GM23338 (cell line): Measurements from ENCODE around the gene CCDC191. TPM values are rescaled to one million over a fixed set of nuclear protein-coding genes. Genes with fewer than 3 reads are reported as not detected.

Experiments used
- ATAC-seq: fragments of 200-7000 bp; cut with Tn5 transposase; 3 replicates; pipeline ENCODE4 v1.9.1; 2020
- DNase-seq: peaks from one replicate; pipeline ENCODE4 v3.0.0-alpha.2; 2015; ENCODE audit warnings: low spot score
- H2AFZ ChIP-seq: fragments of 200-600 bp; sonication (generic); 2 replicates; pipeline ENCODE4 v1.8.0; 2016; ENCODE audit warnings: antibody characterized with exemption, mild to moderate bottlenecking, moderate library complexity
- H3F3A ChIP-seq: fragments of 200-600 bp; sonication (generic); replicated peaks from 2 replicates; pipeline ENCODE4 v1.8.0; 2017; ENCODE audit warnings: antibody characterized with exemption, mixed run types, low read depth
- H3K27ac ChIP-seq: fragments of 200-600 bp; sonication (generic); 2 replicates; pipeline ENCODE4 v1.6.1; 2016; ENCODE audit warnings: low read depth
- H3K27me3 ChIP-seq: fragments of 200-600 bp; sonication (generic); 2 replicates; pipeline ENCODE4 v1.8.0; 2016; ENCODE audit warnings: mild to moderate bottlenecking, mixed run types, moderate library complexity; ENCODE audit not compliant: insufficient read depth
- H3K36me3 ChIP-seq: fragments of 200-600 bp; sonication (generic); 2 replicates; pipeline ENCODE4 v1.8.0; 2016; ENCODE audit warnings: mild to moderate bottlenecking; ENCODE audit not compliant: insufficient read depth
- H3K4me1 ChIP-seq: fragments of 200-600 bp; sonication (generic); 2 replicates; pipeline ENCODE4 v1.8.0; 2016; ENCODE audit warnings: mild to moderate bottlenecking, moderate library complexity; ENCODE audit not compliant: insufficient read depth
- H3K4me2 ChIP-seq: fragments of 200-600 bp; sonication (generic); 2 replicates; pipeline ENCODE4 v1.7.1; 2017; ENCODE audit warnings: mixed run types
- H3K4me3 ChIP-seq: fragments of 200-600 bp; sonication (generic); 2 replicates; pipeline ENCODE4 v1.6.1; 2016; ENCODE audit warnings: mixed run types
- H3K79me2 ChIP-seq: fragments of 200-600 bp; sonication (generic); replicated peaks from 2 replicates; pipeline ENCODE4 v1.8.0; 2017; ENCODE audit warnings: mild to moderate bottlenecking; ENCODE audit not compliant: insufficient read depth
- H3K9me2 ChIP-seq: fragments of 200-600 bp; sonication (generic); 2 replicates; pipeline ENCODE4 v1.8.0; 2017; ENCODE audit not compliant: insufficient read depth
- H4K20me1 ChIP-seq: fragments of 200-600 bp; sonication (generic); replicated peaks from 2 replicates; pipeline ENCODE4 v1.8.0; 2017; ENCODE audit warnings: mild to moderate bottlenecking; ENCODE audit not compliant: insufficient read depth
- H3K27ac Mint-ChIP-seq: 2 replicates; pipeline ENCODE4 v1.8.0; 2020; ENCODE audit warnings: inconsistent platforms, mild to moderate bottlenecking, moderate library complexity, mixed read lengths
- H3K27me3 Mint-ChIP-seq: 3 replicates; pipeline ENCODE4 v1.8.0; 2022; ENCODE audit warnings: low read depth, mild to moderate bottlenecking, moderate library complexity, mixed read lengths, inconsistent platforms; ENCODE audit not compliant: insufficient read depth, poor library complexity
- H3K36me3 Mint-ChIP-seq: 3 replicates; pipeline ENCODE4 v1.8.0; 2021; ENCODE audit warnings: low read depth, mild to moderate bottlenecking, inconsistent platforms, moderate library complexity, mixed read lengths
- H3K4me1 Mint-ChIP-seq: 3 replicates; pipeline ENCODE4 v1.8.0; 2020; ENCODE audit warnings: mild to moderate bottlenecking, inconsistent platforms, mixed read lengths
- H3K4me3 Mint-ChIP-seq: 3 replicates; pipeline ENCODE4 v1.8.0; 2021; ENCODE audit warnings: moderate library complexity, mild to moderate bottlenecking, inconsistent platforms, mixed read lengths
- H3K9me3 Mint-ChIP-seq: 3 replicates; pipeline ENCODE4 v1.8.0; 2020; ENCODE audit warnings: moderate library complexity, mild to moderate bottlenecking, inconsistent platforms, mixed read lengths
- CREB1 ChIP-seq: fragments of 250-450 bp; sonication (Bioruptor Pico); IDR thresholded peaks from 2 replicates; pipeline ENCODE4 v1.5.0; 2020; ENCODE audit warnings: low read depth, mild to moderate bottlenecking, moderate library complexity
- EZH2phosphoT487 ChIP-seq: fragments of 200-600 bp; sonication (generic); IDR thresholded peaks from one replicate; pipeline ENCODE4 v1.8.1; 2018; ENCODE audit warnings: antibody characterized with exemption; ENCODE audit not compliant: unreplicated experiment
- JUNB ChIP-seq: IDR thresholded peaks from one replicate; pipeline ENCODE4 v1.6.1; 2016; ENCODE audit warnings: antibody characterized with exemption; ENCODE audit not compliant: unreplicated experiment
- ZNF114 ChIP-seq: fragments of 250-450 bp; sonication (Bioruptor Pico); IDR thresholded peaks from 2 replicates; pipeline ENCODE4 v1.5.0; 2020; ENCODE audit warnings: mild to moderate bottlenecking, moderate library complexity
- ZNF331 ChIP-seq: fragments of 250-450 bp; sonication (Bioruptor Pico); IDR thresholded peaks from 2 replicates; pipeline ENCODE4 v1.5.0; 2020; ENCODE audit warnings: low read depth, mild to moderate bottlenecking, moderate library complexity
- polyA plus RNA-seq: library from polyadenylated mRNA; unstranded; fragments of >200 nt; fragmentation: Nextera tagmentation; extraction: Ambion mirVana; gene quantifications from 2 replicates; pipeline ENCODE4 v1.2.1, GENCODE V29; 2016
- total RNA-seq: library from RNA; depleted of rRNA; stranded (reverse); fragments of >200 nt; shearing (Covaris generic); gene quantifications from 2 replicates; pipeline ENCODE4 v1.2.3, GENCODE V29; 2014
- TF ChIP-seq, protein P1 (sequence below): fragments of 250-450 bp; sonication (Bioruptor Pico); IDR thresholded peaks from 2 replicates; pipeline ENCODE4 v1.5.0; 2020; ENCODE audit warnings: mild to moderate bottlenecking, moderate library complexity
- TF ChIP-seq, protein P2 (sequence below), 2 experiments: fragments of 200-600 bp in 1 of 2; sonication (generic) in 1 of 2; conservative IDR thresholded peaks; 2 replicates each; pipeline versions ENCODE4 v1.5.1 to v1.6.1; 2016 to 2017; ENCODE audit warnings: antibody characterized with exemption in 2 of 2, low read depth in 2 of 2, mild to moderate bottlenecking in 2 of 2, moderate library complexity in 1 of 2

CCDC191 gene
- total and polyA plus RNA-seq, 2 experiments from 2014 or later, result 2.0 to 2.9 TPM

DNA sequence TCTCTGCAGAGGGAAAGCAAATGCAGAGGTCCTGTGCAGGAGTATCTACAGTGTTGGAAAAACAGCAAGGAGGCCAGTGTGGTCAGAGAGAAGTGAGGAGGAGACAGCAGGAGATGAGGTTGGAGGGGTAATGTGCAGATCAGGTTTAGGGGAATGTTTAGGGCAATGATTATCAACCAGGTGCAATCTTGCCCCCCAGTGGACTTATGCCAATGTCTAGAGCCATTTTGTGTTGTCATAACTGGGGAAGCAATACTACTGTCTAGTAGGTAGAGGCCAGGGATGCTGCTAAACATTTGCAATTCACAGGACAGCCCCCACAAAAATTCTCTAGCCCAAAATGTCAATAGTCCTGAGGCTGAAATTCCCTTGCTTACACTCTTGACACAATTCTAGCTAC lies 13.1 kb downstream of the CCDC191 start:
- Histone ChIP-seq H2AFZ (no peak overlapping the region), H3K27ac (no peak overlapping the region), H3F3A (no peaks in the 10 kb centered on the region), H3K4me1 (no peaks in the 10 kb centered on the region), H3K27me3 (no peaks in the 10 kb centered on the region), H3K79me2 (no peaks in the 10 kb centered on the region), H3K4me3 (no peak overlapping the region), H3K36me3 (no peaks in the 10 kb centered on the region), H4K20me1 (no peaks in the 10 kb centered on the region), H3K9me2 (no peaks in the 10 kb centered on the region), H3K4me2 (no peak overlapping the region)
- DNase-seq (no peak), ATAC-seq (no peak)
- Mint-ChIP-seq H3K27me3 (no peaks in the 10 kb centered on the region), H3K27ac (no peak overlapping the region), H3K9me3 (no peaks in the 10 kb centered on the region), H3K4me1 (no peaks in the 10 kb centered on the region), H3K36me3 (no peaks in the 10 kb centered on the region), H3K4me3 (no peak overlapping the region)
- no peak for TF ChIP-seq EZH2phosphoT487
- no peak for TF ChIP-seq CREB1 (CRISPR knock-in tag)
- TF ChIP-seq, protein P1, sequence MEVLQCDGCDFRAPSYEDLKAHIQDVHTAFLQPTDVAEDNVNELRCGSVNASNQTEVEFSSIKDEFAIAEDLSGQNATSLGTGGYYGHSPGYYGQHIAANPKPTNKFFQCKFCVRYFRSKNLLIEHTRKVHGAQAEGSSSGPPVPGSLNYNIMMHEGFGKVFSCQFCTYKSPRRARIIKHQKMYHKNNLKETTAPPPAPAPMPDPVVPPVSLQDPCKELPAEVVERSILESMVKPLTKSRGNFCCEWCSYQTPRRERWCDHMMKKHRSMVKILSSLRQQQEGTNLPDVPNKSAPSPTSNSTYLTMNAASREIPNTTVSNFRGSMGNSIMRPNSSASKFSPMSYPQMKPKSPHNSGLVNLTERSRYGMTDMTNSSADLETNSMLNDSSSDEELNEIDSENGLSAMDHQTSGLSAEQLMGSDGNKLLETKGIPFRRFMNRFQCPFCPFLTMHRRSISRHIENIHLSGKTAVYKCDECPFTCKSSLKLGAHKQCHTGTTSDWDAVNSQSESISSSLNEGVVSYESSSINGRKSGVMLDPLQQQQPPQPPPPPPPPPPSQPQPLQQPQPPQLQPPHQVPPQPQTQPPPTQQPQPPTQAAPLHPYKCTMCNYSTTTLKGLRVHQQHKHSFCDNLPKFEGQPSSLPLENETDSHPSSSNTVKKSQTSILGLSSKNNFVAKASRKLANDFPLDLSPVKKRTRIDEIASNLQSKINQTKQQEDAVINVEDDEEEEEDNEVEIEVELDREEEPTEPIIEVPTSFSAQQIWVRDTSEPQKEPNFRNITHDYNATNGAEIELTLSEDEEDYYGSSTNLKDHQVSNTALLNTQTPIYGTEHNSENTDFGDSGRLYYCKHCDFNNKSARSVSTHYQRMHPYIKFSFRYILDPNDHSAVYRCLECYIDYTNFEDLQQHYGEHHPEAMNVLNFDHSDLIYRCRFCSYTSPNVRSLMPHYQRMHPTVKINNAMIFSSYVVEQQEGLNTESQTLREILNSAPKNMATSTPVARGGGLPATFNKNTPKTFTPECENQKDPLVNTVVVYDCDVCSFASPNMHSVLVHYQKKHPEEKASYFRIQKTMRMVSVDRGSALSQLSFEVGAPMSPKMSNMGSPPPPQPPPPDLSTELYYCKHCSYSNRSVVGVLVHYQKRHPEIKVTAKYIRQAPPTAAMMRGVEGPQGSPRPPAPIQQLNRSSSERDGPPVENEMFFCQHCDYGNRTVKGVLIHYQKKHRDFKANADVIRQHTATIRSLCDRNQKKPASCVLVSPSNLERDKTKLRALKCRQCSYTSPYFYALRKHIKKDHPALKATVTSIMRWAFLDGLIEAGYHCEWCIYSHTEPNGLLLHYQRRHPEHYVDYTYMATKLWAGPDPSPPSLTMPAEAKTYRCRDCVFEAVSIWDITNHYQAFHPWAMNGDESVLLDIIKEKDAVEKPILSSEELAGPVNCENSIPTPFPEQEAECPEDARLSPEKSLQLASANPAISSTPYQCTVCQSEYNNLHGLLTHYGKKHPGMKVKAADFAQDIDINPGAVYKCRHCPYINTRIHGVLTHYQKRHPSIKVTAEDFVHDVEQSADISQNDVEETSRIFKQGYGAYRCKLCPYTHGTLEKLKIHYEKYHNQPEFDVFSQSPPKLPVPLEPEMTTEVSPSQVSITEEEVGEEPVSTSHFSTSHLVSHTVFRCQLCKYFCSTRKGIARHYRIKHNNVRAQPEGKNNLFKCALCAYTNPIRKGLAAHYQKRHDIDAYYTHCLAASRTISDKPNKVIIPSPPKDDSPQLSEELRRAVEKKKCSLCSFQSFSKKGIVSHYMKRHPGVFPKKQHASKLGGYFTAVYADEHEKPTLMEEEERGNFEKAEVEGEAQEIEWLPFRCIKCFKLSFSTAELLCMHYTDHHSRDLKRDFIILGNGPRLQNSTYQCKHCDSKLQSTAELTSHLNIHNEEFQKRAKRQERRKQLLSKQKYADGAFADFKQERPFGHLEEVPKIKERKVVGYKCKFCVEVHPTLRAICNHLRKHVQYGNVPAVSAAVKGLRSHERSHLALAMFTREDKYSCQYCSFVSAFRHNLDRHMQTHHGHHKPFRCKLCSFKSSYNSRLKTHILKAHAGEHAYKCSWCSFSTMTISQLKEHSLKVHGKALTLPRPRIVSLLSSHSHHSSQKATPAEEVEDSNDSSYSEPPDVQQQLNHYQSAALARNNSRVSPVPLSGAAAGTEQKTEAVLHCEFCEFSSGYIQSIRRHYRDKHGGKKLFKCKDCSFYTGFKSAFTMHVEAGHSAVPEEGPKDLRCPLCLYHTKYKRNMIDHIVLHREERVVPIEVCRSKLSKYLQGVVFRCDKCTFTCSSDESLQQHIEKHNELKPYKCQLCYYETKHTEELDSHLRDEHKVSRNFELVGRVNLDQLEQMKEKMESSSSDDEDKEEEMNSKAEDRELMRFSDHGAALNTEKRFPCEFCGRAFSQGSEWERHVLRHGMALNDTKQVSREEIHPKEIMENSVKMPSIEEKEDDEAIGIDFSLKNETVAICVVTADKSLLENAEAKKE (CRISPR knock-in tag), result no peak
- TF ChIP-seq ZNF331 (CRISPR knock-in tag), result no peak
- TF ChIP-seq, protein P2, sequence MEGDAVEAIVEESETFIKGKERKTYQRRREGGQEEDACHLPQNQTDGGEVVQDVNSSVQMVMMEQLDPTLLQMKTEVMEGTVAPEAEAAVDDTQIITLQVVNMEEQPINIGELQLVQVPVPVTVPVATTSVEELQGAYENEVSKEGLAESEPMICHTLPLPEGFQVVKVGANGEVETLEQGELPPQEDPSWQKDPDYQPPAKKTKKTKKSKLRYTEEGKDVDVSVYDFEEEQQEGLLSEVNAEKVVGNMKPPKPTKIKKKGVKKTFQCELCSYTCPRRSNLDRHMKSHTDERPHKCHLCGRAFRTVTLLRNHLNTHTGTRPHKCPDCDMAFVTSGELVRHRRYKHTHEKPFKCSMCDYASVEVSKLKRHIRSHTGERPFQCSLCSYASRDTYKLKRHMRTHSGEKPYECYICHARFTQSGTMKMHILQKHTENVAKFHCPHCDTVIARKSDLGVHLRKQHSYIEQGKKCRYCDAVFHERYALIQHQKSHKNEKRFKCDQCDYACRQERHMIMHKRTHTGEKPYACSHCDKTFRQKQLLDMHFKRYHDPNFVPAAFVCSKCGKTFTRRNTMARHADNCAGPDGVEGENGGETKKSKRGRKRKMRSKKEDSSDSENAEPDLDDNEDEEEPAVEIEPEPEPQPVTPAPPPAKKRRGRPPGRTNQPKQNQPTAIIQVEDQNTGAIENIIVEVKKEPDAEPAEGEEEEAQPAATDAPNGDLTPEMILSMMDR (conservative IDR thresholded peaks at IDR 0.05; ENCODE audit: low read depth in 2 of 2), result 0 out of 4 replicates have a peak, but pooled peaks of 1 of the 2 experiments have one; percentile 14
- no peak for TF ChIP-seq JUNB
- TF ChIP-seq ZNF114 (CRISPR knock-in tag), result no peak
